ACC112 (cell line): Measurements from ENCODE around the gene MAP3K5.
A peak's percentile ranks its signal among the peaks of the same experiment; 100 is the strongest.

Experiments
- H2AFZ ChIP-seq: fragments of 200-600 bp; sonication (generic); one replicate; pipeline ENCODE4 v1.6.0; 2017; ENCODE audit warnings: antibody characterized with exemption, low read length; ENCODE audit not compliant: unreplicated experiment
- H3K27ac ChIP-seq: fragments of 200-600 bp; sonication (generic); 2 replicates; pipeline ENCODE4 v1.5.1; 2014; ENCODE audit warnings: low read depth, mild to moderate bottlenecking, antibody characterized with exemption, low read length, moderate library complexity
- H3K27me3 ChIP-seq: fragments of 200-600 bp; sonication (generic); 2 replicates; pipeline ENCODE4 v1.6.1; 2014; ENCODE audit warnings: mild to moderate bottlenecking, antibody characterized with exemption, low read length, moderate library complexity, mixed read lengths; ENCODE audit not compliant: insufficient read depth
- H3K36me3 ChIP-seq: fragments of 200-600 bp; sonication (generic); 2 replicates; pipeline ENCODE4 v1.6.1; 2016; ENCODE audit warnings: mild to moderate bottlenecking, antibody characterized with exemption, low read length, moderate library complexity, mixed read lengths; ENCODE audit not compliant: insufficient read depth
- H3K4me1 ChIP-seq: fragments of 200-600 bp; sonication (generic); one replicate; pipeline ENCODE4 v1.6.1; 2016; ENCODE audit warnings: low read length, mixed read lengths; ENCODE audit not compliant: insufficient read depth, unreplicated experiment, control insufficient read depth
- H3K4me3 ChIP-seq: fragments of 200-600 bp; sonication (generic); 2 replicates; pipeline ENCODE4 v1.5.1; 2014; ENCODE audit warnings: mild to moderate bottlenecking, low read depth, low read length
- H3K79me2 ChIP-seq: fragments of 200-600 bp; sonication (generic); one replicate; pipeline ENCODE4 v1.6.0; 2016; ENCODE audit warnings: low read length; ENCODE audit not compliant: control insufficient read depth, unreplicated experiment, insufficient read depth

The MAP3K5 gene

GRCh38 chr6:136744889-136745288, 47.4 kb downstream of the MAP3K5 start:
- Histone ChIP-seq H3K27ac (no peak overlapping the region), H3K4me1 (no peaks in the 10 kb centered on the region), H3K36me3 (no peaks in the 10 kb centered on the region), H3K4me3 (no peak overlapping the region), H3K79me2 (peaks cover 4% of the 10 kb centered on the region), H3K27me3 (no peaks in the 10 kb centered on the region), H2AFZ (no peak overlapping the region)

- Histone ChIP-seq H3K27ac (no peak overlapping the region), H3K79me2 (peaks cover 7% of the 10 kb centered on the region), H3K36me3 (no peaks in the 10 kb centered on the region), H3K4me3 (no peak overlapping the region), H3K27me3 (no peaks in the 10 kb centered on the region), H3K4me1 (peaks cover 16% of the 10 kb centered on the region), H2AFZ (no peak overlapping the region)
These were observed 50.2 kb downstream of the MAP3K5 start for GRCh38 chr6:136742125-136742524.

- Histone ChIP-seq H2AFZ (no peak overlapping the region), H3K4me1 (peaks cover 16% of the 10 kb centered on the region), H3K27ac (no peak overlapping the region), H3K27me3 (no peaks in the 10 kb centered on the region), H3K4me3 (no peak overlapping the region), H3K36me3 (no peaks in the 10 kb centered on the region), H3K79me2 (peaks cover 14% of the 10 kb centered on the region)
These were observed 52.0 kb downstream of the MAP3K5 start for GRCh38 chr6:136740050-136740974.

- Histone ChIP-seq H3K4me3 (no peak overlapping the region), H3K36me3 (no peaks in the 10 kb centered on the region), H3K27ac (no peak overlapping the region), H3K27me3 (no peaks in the 10 kb centered on the region), H2AFZ (no peak overlapping the region), H3K4me1 (peaks cover 16% of the 10 kb centered on the region), H3K79me2 (peaks cover 14% of the 10 kb centered on the region)
These were observed 52.8 kb downstream of the MAP3K5 start for GRCh38 chr6:136739501-136739900.

- H2AFZ ChIP-seq, result no peak overlapping the region
- no peak overlapping the region for H3K27ac ChIP-seq
- H3K27me3 ChIP-seq, result no peaks in the 10 kb centered on the region
- peaks cover 14% of the 10 kb centered on the region for H3K79me2 ChIP-seq
- no peaks in the 10 kb centered on the region for H3K36me3 ChIP-seq
- peaks cover 16% of the 10 kb centered on the region for H3K4me1 ChIP-seq
- no peak overlapping the region for H3K4me3 ChIP-seq
These were observed 53.2 kb downstream of the MAP3K5 start for GRCh38 chr6:136739071-136739470.

- Histone ChIP-seq H3K79me2 (peaks cover 14% of the 10 kb centered on the region), H3K27ac (peak overlapping the region; percentile 56; the same call in 1 of the 2 replicates), H3K27me3 (no peaks in the 10 kb centered on the region), H2AFZ (no peak overlapping the region), H3K4me1 (peaks cover 16% of the 10 kb centered on the region), H3K36me3 (no peaks in the 10 kb centered on the region), H3K4me3 (no peak overlapping the region)
These were observed 53.6 kb downstream of the MAP3K5 start for GRCh38 chr6:136738692-136739057.

GRCh38 chr6:136737871-136738691, 54.2 kb downstream of the MAP3K5 start:
- Histone ChIP-seq H3K79me2 (peaks cover 14% of the 10 kb centered on the region), H2AFZ (peak overlapping the region; percentile 4), H3K27me3 (no peaks in the 10 kb centered on the region), H3K27ac (peak overlapping the region; percentile 56), H3K36me3 (no peaks in the 10 kb centered on the region), H3K4me1 (peaks cover 16% of the 10 kb centered on the region), H3K4me3 (peak overlapping the region; percentile 28; the same call in 1 of the 2 replicates)

GRCh38 chr6:136737374-136737844, 54.9 kb downstream of the MAP3K5 start:
- Histone ChIP-seq H3K4me1 (peaks cover 16% of the 10 kb centered on the region), H3K36me3 (no peaks in the 10 kb centered on the region), H3K4me3 (no peak overlapping the region), H3K27me3 (no peaks in the 10 kb centered on the region), H2AFZ (peak overlapping the region; percentile 4), H3K79me2 (peaks cover 14% of the 10 kb centered on the region), H3K27ac (peak overlapping the region; percentile 47)

GRCh38 chr6:136736281-136736960, 55.9 kb downstream of the MAP3K5 start:
- no peaks in the 10 kb centered on the region for H3K27me3 ChIP-seq
- peaks cover 16% of the 10 kb centered on the region for H3K4me1 ChIP-seq
- H3K4me3 ChIP-seq, result no peak overlapping the region
- no peak overlapping the region for H3K27ac ChIP-seq
- H3K79me2 ChIP-seq, result peaks cover 17% of the 10 kb centered on the region
- H3K36me3 ChIP-seq, result no peaks in the 10 kb centered on the region
- no peak overlapping the region for H2AFZ ChIP-seq

GRCh38 chr6:136734977-136735376, 57.3 kb downstream of the MAP3K5 start:
- no peaks in the 10 kb centered on the region for H3K36me3 ChIP-seq
- H3K27ac ChIP-seq, result no peak overlapping the region
- no peaks in the 10 kb centered on the region for H3K27me3 ChIP-seq
- H3K4me3 ChIP-seq, result no peak overlapping the region
- H3K4me1 ChIP-seq, result peaks cover 16% of the 10 kb centered on the region
- no peak overlapping the region for H2AFZ ChIP-seq
- H3K79me2 ChIP-seq, result peaks cover 17% of the 10 kb centered on the region
